ENCODE measurements around the gene TAS1R2.
A peak's percentile ranks its signal among the peaks of the same experiment; 100 is the strongest.

Gene TAS1R2

DNA sequence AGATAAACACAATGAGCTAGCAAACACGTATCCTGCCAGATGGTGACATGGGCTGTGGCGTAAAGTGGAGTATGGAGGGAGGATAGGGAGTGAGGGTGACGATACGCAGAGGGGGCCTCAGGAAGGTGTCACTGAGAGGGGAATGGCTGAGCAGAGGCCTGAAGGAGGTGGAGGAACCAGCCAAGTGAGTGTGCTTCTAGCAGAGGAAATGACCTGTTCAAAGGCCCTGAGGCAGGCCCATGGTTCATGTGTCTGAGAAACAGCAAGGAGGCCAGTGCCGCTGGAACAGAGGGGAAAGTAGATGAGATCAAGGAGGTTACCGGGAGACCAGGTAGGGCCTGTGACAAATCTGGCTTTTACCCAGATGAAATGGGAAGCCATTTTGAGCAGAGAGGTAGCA is 36.0 kb downstream of the TAS1R2 start:
- FAIRE-seq (no peak), DNase-seq (ENCODE audit: low spot score) (no peak)

DNA sequence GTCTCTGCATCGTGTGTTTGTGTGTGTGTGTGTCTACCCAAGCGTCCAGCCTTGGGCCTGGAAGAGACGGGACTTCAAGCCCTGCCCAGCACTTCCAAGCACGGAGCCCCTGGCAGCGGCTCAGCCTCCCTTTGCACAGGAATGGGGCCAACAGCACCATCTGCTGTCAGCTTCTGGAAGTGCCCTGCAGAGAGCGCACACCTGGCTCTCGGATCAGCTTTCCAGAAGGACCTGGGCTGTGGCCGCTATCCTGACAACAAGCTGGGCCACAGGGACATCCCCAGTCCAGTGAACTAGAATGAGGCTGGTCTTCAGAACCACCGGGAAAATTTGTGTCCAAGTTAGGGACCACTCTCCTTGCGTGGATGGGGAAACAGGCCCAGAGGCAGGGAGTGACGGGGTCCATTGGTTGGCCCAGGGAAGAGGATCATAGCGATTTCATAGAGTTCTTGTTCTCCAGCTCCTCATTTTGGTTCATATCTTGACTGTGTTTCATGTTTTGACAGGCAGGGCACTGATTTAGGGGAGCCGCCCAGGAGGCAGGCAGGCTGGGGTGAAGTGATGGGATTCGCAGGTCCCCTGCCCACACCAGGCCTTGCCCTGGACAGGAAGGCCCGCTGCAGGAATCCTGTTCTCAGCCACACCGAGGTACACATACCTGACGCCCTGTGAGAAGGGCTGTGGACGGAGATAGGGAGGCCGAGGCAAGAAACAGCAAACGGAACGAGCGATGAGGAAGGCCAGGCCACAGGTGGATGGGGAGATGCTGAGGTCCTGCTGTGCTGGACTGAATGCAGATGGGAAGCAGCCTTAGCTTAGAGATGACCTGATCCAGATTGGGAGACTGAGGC is 38.4 kb downstream of the TAS1R2 start:
- peak; percentile 35 for FAIRE-seq
- peak; percentile 88 for DNase-seq (ENCODE audit: low spot score)

DNA sequence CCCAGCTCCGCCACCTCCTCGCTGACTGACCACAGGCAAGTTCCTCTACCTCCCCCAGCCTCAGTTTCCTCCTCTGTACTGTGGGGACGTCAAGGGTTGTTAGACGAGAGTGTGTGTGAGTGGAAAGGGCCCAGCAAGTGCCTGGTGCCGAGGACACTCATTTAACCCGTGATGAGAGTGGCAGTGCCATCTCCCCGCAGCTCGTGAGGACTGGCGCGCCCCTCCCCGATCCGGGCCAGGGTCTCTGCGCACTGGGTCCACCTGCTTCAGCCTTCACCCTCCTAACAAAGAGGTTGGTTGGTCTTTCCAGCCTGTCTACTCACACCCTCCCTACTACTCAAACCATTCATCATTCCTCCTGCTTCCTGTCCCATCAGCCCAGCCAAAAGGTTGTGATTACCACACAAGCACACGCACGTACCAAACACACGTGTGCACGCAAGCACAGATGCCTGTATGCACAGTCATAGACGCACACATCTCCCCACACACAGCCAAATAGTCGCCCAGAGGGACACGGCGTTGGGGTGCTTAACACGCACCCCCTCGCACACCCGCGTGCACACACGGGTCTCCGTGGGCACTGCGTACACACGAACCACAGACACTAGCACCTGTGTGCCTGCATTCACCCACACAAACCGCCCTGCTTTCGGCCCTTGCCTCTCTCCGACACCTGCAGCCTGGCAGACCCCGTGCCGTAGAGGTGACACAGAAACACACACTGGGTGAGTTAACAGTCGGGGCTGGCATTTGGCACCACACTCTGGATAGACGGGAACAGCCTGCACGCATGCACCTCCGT is 39.3 kb downstream of the TAS1R2 start:
- FAIRE-seq (no peak), DNase-seq (ENCODE audit: low spot score) (no peak)

DNA sequence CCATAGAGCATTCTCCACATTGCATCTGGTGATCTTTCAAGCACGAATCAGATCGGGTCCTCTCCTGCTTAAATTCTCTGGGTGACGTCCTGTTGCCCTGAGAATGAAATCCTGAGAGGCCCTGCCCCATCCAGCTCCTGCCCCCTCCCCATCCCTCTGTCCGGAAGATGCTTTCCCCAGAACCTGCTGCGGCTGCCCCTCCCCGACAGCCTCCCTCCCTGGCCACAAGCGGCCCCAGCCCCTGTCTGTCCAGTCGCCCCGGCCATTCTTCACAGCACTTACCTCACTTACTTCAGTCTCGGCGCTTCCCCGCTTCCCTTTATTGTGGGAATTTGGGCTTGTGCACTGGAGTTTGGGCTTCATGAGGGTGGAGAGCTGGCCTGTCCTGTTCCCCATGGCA is 40.3 kb downstream of the TAS1R2 start:
- DNase-seq (ENCODE audit: low spot score) (no peak), FAIRE-seq (no peak)

DNA sequence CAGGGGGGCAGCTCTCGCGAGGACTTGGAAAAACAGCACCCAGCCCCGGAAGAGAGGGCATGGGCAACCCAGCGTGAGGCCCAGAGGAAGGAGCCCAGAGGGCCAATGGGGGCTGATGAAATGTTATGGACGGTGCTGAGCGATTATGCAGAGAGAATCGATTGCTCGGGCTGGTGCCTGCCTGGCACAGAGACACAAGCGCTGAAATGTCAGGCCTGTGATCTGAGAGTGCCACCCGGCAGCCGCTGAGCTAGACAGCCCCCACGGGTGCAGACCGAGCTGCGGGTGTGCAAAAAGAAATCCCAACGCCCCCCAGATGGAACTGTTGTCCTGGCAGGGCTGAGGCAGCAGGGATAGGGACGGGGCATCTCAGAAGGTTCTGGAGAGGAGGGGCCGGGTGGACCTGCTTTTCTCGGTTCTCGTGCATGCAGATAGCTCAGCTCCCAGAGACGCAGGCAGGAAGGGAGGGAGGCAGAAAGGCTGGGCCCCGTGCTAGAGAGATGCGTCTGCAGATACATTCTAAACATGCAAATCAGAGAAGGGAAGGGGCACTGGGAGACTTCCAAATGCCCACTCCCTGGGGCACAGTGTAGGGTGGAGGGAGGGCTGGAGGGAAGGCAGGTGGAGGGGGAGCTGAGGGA is 41.5 kb downstream of the TAS1R2 start:
- DNase-seq (ENCODE audit: low spot score) = no peak
- FAIRE-seq = no peak

DNA sequence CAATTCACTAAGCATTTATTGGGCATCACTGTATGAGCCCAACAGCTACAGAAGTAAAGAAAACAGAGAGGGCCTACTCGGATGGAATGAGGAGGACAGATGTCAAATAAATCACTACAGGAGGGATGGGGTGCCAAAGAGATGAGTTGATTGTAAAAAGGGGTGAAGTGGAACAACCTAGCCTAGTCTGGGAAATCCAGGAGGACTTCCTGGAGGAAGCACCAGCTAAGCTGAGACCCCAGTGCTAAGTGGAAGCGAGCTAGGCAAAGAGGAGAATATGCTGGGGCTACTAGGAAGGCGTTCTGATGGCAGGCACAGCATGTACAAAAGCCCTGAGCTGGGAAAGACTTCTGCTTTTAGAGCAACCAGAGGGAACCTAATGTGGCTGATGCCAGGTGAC is 42.1 kb downstream of the TAS1R2 start:
- DNase-seq (ENCODE audit: low spot score) (no peak), FAIRE-seq (no peak)

DNA sequence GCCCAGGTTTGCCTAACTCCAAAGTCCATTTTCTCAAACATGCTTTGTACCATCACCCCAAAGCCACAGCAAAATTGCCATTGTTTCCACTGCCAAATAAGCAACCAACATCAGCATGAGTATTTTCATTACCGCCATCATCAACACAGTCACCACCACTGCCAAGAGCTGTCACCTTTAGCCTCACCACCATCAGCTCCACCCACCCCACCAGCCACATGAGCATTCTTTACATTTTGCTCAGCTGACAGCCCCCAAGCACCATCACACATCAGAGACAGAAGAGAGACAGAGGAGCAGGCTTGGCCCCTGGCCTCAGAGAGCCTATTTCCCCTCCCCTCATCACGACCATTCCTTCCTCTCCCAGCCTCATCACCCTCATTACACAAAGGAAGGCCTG is 42.7 kb downstream of the TAS1R2 start:
- no peak for DNase-seq (ENCODE audit: low spot score)

DNA sequence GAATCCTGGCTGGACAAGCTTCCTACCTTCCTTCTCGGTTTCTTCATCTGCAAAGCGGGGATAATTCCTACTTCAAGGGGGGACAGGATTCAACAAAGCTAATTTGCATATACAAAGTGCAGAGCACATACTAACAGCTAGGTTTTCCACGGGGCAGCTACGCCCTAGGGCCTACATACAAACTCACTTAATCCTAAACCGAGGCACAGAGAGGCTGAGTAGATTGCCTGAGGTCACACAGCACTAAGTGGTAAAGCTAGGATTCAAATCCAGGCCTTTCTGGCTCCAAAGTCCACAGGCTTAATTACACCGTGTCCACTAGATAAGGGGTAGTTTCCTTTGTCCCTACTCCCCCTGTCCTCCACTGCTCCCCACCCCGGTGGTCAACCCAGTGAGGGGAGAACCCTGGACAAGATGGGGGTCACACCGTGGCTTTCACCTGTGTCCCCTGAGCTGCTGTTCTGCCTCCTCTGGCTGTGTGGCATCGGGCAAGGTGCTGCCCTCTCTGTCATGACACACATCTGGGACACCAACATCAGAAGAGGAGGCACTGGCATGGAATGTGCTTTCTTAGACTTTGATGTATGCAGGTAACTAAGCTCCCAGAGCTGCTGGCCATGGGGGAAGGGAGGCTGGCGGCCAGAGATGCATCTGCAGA is 44.5 kb downstream of the TAS1R2 start:
- no peak for FAIRE-seq
- no peak for DNase-seq (ENCODE audit: low spot score)

More for the DNA sequence above, 42.7 kb downstream of the TAS1R2 start:
- no peak for FAIRE-seq

DNA sequence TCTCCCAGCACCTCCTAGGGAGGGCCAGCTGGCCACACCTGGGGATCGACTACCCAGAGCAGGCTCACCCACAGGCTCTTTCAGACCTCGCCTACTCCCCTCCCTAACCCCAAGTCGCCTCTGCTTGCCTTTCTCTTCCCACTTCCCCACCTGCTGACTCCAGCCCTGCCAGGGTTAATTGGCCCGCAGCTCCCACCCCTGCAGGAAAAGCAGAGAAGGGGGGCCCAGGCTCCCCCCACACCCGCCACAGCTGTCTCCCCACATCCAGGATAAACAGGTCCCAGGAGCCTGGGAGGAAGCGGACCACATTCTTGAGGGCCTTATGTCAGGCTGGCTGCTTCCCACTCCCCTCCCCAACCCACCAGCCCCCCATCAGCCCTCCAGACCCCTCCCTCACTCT is 45.0 kb downstream of the TAS1R2 start:
- FAIRE-seq = no peak
- DNase-seq (ENCODE audit: low spot score) = peak; percentile 32

DNA sequence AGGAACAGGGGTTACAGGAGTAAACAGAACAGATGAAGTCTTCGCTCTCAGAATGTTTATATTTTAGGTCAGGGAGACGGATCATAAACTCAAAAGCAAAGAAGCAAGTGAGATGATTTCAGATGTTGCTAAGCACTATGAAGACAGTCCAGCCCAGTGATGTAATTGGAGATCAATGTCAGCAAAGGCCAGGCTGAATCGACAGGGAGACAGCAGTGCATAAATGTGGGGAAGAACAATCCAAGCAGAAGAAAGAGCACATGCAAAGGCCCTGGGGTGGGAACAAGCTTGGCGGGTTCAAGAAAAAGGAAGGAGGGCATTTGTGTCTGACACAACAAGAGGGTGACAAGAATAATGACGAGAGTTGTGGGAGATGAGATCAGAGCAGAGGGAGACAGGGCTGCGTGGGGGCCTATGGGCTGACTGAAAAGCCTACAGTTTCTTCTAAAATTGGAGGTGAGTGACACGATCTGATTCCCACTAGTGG is 47.0 kb downstream of the TAS1R2 start:
- DNase-seq (ENCODE audit: low spot score) = no peak
- FAIRE-seq = no peak

DNA sequence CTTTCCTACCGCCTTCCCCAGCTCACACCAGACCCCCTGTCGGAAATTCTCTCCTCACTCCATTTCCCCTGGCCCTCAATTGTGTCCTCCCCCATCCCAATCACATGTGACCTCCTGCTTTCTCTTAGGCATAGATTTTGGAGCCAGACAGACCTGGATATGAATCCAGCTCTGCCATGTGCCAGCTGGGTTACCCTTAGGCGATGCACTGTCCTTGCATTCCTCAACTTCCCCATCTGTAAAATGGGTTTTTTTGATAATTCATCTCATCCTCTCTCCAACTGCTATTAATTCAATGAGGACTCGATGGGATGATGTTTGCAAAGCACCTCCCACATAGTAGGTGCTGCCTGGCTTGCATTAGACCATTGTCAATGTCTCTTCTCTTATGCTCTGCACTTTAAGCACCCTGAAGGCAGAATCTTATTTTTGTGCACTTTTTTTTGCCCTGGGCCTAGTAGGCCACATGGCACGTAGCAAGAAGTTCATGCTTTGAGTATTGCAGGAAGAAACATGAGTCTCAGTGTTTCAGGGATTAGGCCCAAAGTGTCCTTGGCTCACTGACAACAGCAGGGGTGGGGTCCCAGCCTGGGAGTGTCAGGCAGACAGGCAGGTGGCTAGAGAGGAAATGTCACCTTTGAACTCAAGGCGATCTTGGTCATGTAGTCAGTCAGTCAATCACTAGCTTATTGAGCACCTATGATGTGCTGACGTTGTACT is 47.6 kb downstream of the TAS1R2 start:
- FAIRE-seq (no peak), DNase-seq (ENCODE audit: low spot score) (no peak)

DNA sequence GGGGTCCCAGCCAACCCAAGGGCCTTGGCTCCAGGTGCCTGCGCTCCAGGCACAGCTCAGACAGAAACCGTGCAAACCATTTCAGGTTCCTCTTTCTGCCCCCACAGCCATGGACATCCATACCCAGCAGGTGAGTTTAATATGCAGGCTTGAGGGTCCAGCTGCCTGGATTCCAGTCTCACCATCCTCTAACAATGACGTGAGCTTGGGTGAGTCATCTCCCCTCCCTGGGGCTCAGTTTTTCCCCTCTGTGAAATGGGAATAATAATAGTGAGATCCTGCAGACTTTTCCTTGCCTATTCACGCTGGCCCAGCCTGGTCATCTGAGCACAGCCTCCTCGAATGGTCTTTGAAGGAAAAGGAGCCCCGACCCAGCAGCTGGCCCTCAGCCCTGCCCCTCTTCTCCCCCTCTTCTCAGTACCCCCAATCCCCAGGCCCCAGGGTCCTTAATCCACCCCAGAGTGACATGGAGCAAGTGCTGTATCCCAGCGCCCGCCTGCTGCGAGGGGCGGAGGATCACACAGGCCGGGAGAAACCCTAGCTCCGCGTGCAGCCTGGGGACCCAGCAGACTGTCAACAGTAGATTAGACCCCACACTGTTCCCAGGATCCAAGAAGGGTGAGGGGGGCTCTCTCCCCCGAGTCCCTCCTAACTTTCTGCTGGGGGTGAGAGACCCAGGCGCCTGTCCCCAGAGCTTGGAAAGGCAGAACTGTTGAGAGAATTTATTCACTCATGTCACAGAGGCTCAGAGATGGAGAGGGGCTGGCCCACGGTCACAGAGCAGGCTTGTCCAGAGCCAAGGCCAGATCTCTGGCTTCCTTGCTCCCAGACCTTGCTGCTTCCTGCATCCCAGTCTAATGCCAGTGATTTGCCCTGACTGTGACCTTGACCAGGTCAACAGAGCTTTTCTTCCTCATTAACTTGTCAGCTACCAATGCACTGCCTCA is 49.2 kb downstream of the TAS1R2 start:
- DNase-seq (ENCODE audit: low spot score) (no peak), FAIRE-seq (no peak)

DNA sequence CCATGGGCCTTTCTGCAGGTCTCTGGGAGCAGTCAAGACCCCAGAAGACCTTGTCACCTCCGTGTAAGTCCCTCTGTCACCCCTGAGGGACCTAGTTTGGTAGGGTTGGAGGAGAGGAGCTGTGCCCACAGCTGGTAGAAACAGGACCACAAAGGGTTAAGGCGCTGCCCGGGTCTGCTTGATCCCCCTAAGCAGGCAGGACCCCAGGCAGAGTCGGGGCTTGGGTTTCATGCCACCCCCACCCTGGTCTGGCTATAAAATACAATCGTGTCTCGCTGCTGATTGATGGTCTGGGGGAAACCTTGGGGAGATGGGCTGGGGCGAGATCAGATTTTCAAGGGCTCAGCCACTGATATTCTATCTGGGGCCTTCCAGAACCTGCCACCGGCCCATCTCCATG is 50.9 kb downstream of the TAS1R2 start:
- FAIRE-seq = no peak
- no peak for DNase-seq (ENCODE audit: low spot score)

DNA sequence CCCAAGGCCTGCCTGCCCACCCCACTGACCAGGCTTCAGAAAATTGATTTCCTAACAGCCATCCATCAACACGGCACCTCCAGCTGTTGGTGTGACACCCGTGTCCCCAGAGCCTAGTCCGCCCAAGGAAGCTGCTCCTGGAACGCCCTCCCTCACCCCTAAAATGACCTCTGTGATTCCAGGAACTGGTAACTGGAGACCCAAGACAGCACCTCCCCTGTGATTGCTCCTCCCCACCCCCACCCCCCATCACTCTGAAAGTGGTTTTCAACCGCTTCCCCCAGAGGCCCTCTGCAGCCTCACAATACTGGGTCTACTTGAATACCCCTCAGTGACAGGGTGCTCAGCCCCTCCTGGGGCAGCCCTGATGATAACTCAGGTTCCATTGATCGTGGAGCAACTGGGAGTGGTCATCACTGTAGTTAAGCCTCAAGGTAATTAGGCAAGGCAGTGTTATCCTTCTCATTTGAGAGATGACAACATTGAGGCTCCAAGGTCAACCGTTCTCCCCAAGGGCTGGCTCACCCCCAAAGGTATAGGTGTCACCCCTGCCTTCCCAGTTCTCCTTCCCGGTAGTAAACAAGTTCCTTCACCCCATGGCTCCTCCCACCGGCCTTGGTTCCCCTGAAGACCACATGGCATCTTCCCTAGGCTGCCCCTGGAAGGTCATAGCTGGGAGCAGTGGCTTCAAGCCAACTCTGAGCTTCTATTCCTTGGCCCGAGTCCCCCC is 52.0 kb downstream of the TAS1R2 start:
- FAIRE-seq = no peak
- no peak for DNase-seq (ENCODE audit: low spot score)

DNA sequence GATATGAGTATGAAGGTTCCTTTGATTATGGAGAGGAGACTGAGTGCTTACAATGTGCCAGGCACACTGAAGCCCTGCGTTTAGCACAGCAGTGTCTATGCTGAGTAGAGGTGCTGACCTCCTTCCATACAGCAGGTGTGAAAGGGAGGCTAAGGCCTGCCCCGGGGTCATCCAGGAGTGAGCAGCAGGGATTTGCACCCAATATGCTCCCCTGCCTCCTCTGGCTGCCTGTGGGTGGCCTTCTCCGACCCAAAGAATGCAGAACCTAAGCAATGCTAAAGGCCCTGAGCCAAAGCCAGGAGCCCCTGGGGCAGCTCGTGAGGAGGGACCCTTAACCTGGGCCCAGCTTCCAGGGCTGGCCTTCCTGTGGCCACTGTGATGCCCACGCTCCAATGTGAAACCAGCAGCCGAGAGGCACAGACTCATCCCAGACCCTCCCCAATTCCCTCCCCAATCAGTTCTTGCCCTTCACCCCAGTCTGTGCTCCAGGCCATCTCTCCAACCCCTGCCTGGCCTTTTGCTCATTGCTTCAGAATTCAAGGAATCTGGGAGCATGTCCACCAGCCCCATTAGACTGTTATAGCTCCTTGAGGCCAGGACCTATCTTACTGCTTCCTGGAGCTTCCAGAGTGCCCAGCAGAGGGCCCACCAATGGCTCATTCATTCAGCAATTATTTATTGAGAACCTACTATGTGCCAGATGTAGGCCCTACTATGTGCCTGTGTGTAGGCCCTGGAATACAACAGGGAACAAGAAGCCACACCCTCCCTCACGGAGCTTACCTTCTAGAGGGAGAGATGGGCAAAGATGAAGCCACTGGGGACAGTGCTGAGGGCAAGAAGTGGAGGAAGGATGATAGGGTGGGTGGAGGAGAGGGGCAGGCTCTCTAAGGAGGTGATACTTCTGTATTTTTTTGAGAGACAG is 53.3 kb downstream of the TAS1R2 start:
- FAIRE-seq (no peak), DNase-seq (ENCODE audit: low spot score) (no peak)

DNA sequence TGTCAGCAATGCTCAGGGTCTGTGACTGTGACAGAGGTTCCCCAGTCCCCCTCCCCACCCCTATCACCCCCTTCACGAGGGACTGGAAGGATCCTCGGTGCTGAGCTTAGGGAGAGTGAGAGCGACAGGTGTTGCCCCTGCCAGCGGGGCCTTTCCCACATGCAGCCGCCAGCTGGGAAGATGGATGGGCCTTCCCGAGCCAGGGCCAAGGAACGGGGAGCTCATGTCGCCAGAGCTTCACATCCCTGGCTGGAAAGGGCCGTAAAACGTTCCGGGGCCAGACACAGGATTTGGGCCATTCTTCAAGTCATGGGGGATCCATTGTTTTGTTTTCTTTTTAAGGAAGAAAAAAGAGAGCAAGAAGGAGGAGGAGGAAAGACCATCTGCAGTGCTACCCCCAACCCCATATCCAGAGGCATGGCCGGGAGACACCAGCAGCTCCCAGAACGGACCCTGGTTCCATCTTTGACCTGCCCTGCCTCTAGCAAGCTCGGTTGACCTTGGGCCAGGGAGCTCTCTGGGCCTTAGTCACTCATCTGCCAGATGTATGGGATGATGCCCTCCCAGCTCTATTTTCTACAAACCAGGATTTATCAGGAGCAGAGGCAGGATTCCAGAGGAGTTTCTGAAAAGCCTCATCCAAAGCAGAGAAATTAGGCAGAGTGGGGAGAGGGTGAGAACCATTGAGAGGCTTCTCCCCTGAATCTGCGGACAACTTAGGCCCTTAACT is 54.1 kb downstream of the TAS1R2 start:
- DNase-seq (ENCODE audit: low spot score) = no peak
- no peak for FAIRE-seq

DNA sequence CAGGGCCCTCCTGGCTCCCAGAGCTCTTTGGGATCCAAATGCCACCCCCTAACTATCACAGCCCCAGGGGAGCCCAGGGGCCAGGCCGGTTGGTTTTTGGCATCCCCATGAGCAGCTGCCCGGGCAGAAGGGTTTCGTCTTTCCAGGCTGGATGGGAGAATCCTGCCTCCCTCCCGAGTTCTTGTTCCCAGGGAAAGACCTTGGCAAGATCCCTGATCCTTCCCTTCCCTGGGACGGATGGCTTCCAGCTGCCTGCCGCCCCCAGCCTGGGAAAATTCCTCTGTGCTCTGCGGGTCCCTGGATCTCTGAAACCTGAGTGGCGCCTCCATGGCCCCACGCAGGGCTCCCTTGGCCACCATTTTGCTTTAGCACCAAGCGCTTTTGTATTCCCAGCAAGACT is 55.6 kb downstream of the TAS1R2 start:
- FAIRE-seq = no peak

More for the DNA sequence above, 55.6 kb downstream of the TAS1R2 start:
- DNase-seq (ENCODE audit: low spot score) = no peak
